Spleen (tissue), 7 donors: ENCODE results near the gene PITPNC1.

Experiments used
- POLR2A ChIP-seq, 3 donors: fragments of 450-650 bp; IDR thresholded peaks; one replicate each; pipeline ENCODE4 v1.5.1; 2017; ENCODE audit warnings: antibody characterized with exemption in 3 of 3, mild to moderate bottlenecking in 1 of 3
- POLR2AphosphoS5 ChIP-seq, 3 donors: sonication (generic); formaldehyde crosslinking; IDR thresholded peaks; one replicate each; pipeline ENCODE4 v1.5.1; 2017; ENCODE audit warnings: antibody characterized with exemption in 3 of 3
- TF ChIP-seq, protein P1 (sequence below), 11 experiments: fragments of 200-600 bp in 7 of 11; fragments of 450-650 bp in 4 of 11; sonication (generic) in 4 of 11; IDR thresholded peaks in 8 of 11; conservative IDR thresholded peaks in 3 of 11; 1 replicate in 7 of 11; 2 replicates in 4 of 11; pipeline versions ENCODE4 v1.4.0 to v1.8.0; 2016 to 2021; ENCODE audit warnings: antibody characterized with exemption in 11 of 11, inconsistent platforms in 4 of 11, mild to moderate bottlenecking in 1 of 11
- donor health status: DM: no; HTN: no; CAD: no; lungs with moderate emphysema.
- donor health status: DM: no; HTN: no; CAD: no.
- donor health status: DM: no; HTN: no; CAD: no.

DNA sequence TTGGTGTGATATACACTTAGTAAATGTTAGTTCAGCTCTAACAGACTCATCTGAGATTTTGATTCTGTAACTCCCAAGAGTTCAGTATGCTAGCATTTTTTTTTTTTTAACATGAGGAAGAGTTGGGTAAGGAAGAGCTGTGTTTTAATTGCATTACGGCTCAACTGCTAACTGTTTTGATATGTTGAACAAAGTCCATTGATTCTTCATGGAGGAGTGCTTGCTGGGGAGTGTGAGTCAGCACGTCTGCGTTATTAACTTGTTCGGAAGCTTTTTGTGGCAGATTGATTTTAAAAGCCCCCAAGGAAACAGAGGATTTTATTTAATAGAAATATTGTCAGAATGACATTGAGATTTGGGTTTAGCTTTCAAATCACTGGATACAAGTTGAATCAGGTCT is 45.8 kb downstream of the PITPNC1 start:
- TF ChIP-seq, protein P1, sequence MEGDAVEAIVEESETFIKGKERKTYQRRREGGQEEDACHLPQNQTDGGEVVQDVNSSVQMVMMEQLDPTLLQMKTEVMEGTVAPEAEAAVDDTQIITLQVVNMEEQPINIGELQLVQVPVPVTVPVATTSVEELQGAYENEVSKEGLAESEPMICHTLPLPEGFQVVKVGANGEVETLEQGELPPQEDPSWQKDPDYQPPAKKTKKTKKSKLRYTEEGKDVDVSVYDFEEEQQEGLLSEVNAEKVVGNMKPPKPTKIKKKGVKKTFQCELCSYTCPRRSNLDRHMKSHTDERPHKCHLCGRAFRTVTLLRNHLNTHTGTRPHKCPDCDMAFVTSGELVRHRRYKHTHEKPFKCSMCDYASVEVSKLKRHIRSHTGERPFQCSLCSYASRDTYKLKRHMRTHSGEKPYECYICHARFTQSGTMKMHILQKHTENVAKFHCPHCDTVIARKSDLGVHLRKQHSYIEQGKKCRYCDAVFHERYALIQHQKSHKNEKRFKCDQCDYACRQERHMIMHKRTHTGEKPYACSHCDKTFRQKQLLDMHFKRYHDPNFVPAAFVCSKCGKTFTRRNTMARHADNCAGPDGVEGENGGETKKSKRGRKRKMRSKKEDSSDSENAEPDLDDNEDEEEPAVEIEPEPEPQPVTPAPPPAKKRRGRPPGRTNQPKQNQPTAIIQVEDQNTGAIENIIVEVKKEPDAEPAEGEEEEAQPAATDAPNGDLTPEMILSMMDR (IDR thresholded peaks at IDR 0.05 in 8 of 11, conservative IDR thresholded peaks at IDR 0.05 in 3 of 11), result no peak
- TF ChIP-seq POLR2A (IDR thresholded peaks at IDR 0.05) (no peak), POLR2AphosphoS5 (IDR thresholded peaks at IDR 0.05) (no peak)
